ENCODE data around the gene ITPR2. TPM values are rescaled to one million over a fixed set of nuclear protein-coding genes. Genes with fewer than 3 reads are reported as not detected.
"Not testable (repeated sequence)": the region's sequence is repeated elsewhere in the genome, so short reads cannot be mapped to it uniquely, and the experiment has no call there.

Gene ITPR2
- total RNA-seq (2014; rRNA removed; shearing (Covaris generic)): 19.2 and 30.4 TPM in 2 replicates

DNA sequence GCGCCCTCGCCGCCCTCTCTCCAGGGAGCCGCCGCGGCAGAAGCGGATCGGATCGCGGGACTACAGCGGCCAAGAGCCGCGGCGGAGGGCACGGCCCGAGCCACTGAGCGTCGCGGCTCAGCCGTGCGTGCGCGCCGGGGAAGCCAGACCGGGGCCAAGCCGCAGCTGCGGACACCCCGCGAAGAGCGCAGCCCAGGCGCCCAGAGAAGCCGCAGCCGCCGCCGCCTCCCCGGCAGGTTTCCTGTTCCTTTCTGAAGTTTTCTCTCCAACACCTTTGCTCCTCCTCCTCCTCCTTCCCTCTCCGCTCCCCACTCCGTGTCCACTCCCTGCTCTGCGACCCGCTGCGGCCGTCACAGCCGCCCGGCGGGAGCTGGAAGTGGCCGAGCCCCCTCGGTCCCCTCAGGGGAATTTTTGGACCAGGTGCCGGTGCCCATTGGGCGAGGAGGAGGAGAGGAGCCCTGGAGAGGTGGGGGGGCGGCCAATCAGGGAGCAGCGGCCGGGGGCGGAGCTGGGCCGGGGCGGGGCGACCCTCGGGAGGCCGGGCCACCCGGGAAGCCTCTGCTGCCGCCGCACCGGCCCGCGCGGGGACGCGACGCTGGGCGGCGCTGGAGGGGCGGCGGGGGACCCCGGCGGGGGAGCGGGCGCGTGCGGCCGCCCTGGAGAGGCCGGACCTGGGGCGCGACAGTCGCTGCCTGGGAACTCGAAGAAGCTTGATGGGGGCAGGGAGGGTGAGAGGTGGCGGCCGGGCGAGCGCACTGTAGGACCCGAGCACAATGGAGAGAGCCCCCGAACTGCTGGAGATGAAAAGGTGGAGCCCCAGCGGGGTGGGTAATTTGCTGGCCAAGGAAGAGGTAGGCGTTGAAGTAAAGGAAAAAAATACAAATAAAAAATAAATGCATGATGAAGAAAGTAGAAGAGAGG lies at the start of gene ITPR2:
TSS of gene ITPR2 (minus strand) at position 373 of the 921 bp plus-strand sequence. CDS start 413 bp downstream, outside the sequence.
- DNase-seq (ENCODE audit: low read depth): peak; percentile 98

DNA sequence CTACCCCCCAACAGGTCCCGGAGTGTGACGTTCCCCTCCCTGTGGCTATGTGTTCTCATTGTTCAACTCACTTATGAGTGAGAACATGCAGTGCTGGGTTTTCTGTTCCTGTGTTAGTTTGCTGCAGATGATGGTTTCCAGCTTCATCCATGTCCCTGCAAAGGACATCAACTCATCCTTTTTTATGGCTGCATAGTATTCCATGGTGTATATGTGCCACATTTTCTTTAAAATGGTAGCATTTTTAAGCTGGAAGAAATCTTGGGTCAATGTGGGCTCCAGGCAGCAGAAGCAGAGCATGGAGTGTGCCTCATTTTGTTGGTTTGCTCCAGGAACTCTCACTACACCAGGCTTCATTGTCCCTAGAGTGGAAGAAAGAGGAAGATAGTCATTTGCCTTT lies 47.6 kb upstream of the ITPR2 start:
- no peak for DNase-seq (ENCODE audit: low read depth)

DNA sequence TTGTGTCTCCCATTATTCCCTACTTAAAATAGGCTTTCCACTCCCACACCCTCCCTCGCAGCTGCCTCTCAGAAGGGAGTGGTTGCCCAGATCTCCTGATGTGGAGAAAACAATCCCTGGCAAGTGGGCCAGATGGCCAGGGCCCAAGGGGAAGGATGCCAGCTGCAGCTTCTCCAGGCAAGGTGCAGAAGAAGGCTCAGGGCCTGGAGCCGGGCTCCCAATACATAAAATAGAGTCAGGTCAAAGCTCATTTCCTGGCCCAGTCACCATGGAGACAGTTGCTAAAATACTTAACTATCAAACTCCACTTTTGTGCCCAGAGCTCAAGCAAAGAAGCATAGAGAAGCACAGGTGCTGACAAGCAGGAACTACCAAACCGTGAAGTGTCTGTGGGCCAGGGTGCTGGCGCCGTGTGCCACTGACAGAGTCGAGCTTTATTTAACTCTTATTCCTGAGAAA lies 45.7 kb upstream of the ITPR2 start:
- DNase-seq (ENCODE audit: low read depth): no peak

DNA sequence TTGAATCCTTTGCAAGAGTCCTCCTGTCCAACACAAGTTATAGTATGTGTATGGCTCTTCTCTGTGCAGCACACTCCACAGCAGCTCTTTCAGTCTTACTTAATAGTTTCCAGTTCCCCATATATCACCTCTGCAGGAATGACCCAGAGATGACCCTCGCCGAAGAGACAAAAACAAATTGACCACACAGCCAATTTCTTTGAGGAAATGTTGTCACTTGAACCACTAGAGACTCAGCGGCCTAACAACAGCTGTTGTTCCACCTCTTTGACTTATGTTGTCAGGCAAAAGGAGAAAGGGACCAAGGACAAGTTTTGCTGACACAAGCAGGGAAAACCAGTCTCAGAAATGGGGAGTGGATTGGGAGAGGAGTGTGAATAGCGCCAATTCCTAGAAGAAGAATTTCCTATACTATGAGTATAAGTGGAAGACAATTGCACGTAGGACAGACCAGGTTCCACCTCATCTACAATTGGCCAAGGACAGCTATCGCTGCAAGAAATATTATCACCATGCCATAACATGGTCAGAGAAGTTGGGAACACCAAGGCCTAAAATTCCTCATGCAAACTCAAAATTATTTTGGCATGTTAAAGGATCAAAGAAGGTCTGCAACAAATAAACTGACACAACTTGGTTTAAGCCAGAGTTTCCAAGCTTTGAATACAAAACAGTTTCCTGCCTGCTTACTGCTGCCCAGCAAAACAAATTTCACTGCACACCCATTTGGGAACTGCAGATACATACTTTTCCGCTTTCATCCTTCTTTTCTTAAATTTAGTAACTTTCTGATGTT lies 41.7 kb upstream of the ITPR2 start:
- no peak for DNase-seq (ENCODE audit: low read depth)

DNA sequence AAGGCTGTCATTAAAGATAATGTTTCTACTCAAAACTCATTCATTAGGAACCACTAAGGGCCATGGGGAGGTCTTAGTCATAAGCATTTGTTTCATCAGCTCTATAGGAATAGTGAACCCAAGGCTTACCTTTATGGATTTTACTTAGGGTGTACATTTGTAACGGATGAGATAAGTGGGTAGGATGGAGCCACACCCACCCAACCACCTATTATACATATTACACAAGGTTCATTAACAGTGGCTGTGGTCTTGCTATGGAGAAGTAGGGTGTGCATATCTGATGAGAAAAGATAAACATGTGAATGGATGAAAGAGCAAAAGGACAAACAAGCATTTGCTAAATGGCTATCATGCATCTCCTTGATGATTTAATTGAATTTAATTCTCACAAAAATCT lies 39.6 kb upstream of the ITPR2 start:
- DNase-seq (ENCODE audit: low read depth): no peak

DNA sequence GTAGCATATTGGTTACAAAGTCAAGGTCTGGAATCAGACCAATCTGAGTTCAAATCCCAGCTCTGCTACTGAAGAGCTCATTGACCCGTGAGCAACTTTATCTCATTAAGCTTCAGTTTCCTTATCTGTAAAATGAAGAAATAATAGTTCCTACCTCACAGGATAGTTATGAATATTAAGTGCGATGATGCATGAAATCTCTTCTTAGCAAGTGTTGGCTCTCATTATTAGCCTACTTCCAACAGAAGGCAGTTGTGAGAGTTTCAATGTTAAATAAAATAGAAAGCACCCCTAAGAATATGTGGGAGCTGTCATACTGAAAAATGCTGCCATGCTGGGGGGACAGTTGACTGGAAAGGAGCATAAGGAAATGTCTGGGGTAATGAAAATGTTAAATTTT lies 39.0 kb upstream of the ITPR2 start:
- DNase-seq (ENCODE audit: low read depth): no peak

DNA sequence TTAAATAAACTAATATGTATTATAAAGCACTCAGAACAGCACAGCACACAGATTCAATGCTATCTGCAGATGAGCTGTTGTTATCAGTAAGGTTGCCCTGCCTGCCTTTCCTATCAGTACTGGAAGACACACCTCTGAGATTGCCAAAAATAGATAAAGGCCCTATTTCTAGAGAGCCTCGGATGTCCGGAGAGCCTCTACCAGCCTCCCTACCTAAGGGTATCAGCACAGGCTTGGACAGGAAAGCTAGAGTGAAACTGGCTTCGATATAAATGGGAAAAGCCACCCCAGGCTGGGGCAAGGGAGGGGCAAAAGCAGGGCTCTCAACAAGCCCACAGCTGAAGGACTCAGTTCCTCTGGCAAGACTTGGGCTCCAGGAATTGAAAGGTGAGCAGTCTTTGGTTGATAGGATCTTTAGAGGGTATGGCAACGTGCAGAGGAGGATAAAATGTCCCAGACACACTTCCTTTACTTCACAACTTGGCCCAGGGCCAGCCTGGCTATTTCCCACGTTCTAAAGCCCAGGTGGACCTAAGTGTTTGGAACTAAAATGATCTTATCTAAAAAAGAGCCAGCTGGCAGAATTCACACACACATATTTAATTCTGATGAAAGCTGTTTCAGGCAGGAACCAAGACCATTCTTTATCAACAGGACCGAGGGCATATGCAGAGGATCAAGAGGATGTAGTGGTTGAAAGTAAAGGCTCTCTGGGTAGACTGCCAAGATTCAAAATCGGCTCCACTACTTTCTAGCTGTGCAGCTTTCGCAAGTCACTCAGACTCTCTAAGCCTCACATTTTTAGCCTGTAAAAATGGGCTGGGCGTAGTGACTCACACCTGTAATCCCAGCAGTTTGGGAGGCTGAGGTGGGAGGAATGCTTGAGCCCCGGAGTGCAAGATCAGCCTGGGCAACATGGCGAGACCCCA lies 37.8 kb upstream of the ITPR2 start:
- peak; percentile 33 for DNase-seq (ENCODE audit: low read depth)

DNA sequence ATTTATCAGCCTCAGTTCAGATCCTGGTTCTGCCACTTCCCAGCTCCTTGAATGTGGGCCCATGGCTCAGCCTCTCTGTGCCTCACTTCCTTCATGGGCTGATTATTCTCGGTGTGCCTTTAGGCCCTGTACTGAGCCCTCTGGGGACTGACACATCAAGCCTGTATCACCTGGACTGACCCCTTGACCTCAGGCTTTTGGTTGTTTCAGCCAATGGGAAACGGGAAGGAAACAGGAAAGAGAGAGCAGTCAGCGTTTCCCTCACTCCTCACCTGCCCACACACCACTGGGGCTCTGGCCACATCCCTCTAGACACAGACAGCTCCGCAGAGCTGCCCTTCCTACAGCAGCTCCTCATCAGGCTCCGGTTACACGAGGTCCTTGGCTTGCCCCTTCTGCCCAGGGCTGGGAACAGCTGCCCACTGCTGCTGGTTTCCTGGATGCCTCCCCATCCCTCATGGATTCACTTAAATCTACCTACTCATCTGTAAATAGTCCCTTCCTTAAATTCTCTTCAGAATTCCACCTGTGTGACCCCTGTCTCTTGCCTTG lies 37.0 kb upstream of the ITPR2 start:
- no peak for DNase-seq (ENCODE audit: low read depth)

DNA sequence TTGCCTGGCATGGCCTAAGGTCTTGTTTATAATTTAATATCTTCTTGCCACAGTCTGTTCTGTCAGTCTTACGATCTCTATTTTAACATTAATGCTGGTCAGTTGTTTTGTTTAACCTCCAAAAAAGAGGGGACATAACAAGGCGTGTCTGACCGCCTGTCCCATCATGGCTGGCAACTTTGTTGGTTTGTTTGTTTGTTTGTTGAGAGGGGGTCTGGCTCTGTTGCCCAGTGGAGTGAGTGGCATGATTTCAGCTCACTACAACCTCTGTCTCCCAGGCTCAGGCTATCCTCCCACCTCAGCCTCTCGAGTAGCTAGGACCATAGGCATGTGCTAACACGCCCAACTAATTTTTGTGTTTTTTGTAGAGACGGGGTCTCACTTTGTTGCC lies 36.1 kb upstream of the ITPR2 start:
- no peak for DNase-seq (ENCODE audit: low read depth)

DNA sequence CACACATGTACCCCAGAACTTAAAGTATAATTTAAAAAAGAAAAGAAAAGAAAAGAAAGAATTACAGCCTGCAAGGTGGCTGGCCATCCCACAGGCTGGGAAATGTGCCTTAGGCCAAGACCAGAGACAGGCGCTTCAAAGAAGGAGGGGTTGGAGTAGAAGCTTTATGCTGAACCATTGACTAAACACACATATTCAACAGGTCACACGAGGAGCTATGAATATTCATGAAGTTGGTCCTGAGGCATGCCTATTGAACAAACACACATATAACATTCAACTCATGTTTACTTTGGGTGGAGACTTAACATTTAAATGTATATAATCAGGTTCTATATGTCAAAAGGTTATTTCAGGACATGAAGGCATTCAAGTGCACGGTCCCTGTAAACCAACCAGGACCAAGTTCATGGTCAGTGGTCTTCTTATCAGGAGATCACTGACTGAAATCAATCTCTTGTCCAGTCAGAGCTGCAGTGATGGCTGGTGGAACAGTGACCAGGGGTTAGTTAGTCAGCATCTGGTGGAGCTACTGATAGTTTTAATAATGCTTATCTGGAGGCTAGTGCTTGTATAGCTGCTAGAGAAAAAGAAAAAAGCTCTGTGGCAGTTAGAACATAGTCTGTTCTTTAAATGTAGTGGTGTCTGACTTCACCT lies 35.6 kb upstream of the ITPR2 start:
- DNase-seq (ENCODE audit: low read depth): no peak

DNA sequence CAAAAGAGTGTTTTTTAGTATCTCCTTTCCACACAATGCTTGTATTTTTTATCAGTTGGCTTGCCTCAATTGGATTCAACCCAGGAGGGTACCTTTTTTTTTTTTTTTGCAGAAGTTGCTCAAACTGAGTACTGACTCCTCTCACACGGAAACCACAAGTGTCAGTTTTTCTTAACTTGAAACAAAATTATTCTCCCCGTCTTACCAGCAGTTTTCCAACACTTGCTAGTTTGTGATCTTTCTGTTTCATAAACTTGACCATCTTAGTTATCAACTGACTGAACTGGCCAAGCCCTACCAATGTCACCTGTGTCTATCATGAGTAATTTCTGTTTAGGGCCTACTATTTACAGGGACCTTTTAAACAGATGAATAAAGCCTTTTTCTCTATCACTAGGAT lies 34.1 kb upstream of the ITPR2 start:
- no peak for DNase-seq (ENCODE audit: low read depth)

DNA sequence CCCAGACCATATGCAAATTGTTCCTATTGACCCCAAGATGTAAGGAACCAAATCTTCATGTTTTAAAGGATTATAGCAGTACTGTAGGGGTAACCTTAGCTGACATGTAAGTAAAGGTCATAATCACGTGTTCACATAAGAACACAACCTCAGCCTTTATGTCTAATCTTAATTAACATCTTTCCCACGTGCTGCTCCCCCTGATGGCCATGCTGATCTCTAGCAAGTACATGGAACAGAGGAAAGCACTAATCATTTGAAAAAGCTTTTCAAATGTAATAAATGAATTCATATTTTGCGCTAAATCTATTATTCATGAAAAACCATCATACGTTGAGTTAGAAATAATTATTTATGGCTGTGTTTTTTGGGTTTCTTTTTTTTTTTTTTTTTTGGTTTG lies 30.5 kb upstream of the ITPR2 start:
- no peak for DNase-seq (ENCODE audit: low read depth)

DNA sequence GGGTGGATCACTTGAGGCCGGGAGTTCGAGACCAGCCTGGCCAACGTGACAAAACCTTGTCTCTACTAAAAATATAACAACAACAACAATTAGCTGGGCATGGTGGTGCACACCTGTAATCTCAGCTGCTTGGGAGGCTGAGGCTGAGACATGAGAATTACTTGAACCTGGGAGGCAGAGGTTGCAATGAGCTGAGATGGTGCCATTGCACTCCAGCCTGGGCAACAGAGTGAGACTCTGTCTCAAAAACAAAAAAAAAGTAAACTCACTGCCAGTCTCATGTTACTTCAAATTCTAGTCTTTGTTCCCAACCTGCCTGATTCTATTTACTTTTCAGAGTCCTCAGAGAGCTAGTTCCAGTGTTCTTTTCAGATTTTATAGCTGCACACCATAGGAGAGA lies 29.8 kb upstream of the ITPR2 start:
- DNase-seq (ENCODE audit: low read depth): not testable (repeated sequence)

DNA sequence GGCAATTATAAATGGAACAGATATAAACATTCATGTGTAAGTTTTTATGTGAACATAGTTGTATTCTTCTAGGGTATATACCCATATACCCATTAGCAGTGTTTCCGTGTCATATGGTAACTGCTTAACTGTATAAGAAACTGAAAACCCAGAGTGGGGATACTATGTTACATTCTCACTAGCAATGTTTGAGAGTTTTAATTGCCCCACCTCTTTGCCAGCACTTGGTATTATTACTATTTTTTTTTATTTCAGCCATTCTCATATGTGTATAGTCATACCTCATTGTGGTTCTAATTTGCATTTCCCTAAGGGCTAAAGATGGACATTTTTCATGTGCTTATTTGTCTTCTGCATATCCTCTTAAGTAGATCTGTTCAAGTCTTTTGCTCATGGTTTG lies 28.7 kb upstream of the ITPR2 start:
- DNase-seq (ENCODE audit: low read depth): no peak

DNA sequence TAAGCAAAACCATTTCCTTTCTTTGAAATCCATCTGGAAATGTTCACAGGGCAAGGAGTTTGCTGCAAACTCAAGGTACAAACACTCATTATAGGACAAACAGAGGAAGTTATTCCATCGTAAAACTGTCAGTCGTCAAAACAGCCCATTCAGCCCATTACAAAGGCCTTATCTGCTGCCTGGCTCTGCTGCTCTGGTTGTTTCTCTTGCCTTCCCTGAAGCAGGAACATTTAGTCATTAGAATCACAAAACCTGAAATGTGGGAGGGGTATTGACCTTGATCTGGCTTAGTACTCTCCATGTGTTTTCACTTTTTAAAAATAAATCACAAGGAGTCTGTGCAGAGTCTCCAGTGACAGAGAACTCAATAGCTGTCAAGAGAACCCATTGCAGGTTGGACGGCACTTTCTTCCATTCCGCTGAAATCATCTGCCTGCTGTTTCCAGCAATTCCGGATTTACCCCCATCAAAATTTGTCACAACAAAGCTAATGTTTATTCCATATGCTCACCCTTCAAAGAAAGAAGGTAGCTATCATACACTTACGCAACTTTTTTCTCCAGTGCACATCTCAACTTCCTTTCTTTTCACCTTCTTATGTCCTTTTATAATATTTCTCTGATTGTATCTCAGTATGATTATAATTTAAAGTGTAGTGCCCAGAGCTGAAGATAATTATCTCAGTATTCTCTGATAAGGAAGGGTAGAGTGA lies 24.6 kb upstream of the ITPR2 start:
- DNase-seq (ENCODE audit: low read depth): no peak

DNA sequence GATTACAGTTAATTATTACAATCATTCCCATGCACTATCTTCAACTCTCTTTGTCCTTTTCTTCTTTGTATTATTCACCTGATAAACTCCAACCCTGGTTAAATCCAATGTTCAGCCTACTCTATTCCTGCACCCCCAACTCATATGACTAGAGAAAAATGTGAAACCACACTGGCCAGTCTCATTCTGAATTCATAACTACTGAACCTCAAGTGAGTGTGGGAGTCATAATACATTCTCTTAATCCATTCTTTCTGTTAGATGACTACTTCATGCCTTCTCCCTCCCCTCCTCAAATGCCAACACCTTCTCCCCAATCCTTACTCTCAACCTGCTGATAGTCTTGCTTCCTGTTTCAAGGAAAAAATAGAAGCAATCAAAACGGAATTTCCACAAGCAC lies 22.3 kb upstream of the ITPR2 start:
- DNase-seq (ENCODE audit: low read depth): no peak

DNA sequence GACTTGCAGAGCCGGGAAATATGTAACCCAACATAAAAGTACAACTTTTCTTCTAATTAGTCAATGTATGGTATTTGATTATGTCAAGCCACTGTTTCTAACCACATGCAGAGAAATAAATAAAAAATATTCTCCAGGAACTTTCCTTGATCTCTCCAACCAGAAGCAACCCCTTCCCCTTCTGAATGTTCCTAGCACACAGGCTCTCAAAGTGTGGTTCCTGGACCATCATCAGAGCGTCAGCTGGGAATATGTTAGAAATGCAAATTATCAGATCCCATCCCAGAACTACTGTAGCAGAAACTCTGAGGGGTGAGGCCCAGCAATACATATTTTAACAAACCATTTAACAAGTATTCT lies 21.0 kb upstream of the ITPR2 start:
- DNase-seq (ENCODE audit: low read depth): no peak

DNA sequence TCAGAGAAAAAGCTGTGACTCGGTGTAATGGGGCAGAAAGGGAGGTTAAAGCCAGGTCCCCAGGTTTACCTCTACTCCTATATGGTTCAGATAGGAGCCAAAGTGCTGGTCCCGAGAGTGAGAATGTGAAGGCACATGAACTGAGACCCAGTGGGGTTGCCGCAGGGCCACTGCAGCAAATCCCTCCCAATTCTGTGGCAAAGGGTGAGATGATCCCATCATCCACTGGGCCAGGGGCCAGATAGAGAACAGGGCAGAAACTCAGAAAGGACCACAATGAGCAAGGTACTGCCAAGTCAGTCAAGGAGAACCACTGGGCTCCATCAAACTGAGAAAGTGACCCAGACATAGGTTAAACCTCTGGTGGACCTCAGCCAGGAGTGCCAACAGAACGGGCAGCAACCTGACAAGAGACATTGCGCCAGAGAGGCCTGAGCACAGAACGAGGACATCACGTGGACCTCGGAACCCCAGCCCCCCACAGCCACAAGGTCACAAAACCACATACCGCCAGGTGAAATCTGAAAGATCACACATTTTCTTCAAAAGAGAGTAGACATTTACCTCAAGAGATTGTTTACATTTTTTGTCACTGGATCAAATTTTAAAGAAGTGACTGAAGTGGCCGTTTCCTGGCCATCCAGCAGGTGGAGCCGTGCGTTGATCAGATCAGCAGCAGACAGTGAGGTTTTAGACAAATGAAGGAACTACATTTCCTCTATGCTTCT lies 20.5 kb upstream of the ITPR2 start:
- DNase-seq (ENCODE audit: low read depth): peak; percentile 70

DNA sequence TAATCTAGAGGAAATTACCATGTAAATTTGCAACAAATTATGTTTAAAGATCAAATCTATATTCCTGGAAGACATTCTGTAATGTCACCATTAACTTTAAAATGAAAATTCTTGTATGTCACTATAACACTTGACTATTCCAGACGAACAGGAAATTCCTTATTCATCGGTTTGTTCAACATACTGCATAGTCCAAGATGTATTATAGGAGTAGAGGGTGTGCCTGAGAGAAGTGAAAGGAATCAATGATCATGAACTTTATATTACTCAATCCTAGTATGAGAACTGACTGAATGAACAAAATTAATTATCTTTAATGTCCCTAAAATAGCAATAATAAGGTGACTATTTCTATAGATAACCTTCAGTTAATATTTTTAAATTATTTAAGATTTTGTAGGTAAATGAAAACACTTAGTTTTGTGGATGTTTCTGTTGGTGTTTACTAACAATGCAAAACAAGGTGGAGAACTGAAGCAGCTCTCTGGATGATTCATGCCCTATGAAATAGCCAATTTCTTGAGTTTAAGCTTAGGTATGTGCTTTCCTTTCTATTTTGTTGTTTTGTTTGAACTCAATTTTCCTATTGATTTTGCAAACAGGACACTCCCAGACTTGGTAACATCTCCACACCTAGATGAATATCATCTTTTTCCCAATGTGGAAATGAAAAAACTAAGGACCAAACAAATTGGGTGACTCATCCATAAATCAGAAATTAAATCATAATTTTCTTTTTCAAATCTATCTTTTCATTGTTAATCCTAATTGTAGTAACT lies 18.2 kb upstream of the ITPR2 start:
- no peak for DNase-seq (ENCODE audit: low read depth)

Measured in Daoy (cell line).